Stimulated activated CD4-positive, alpha-beta T cell treated with anti-CD3 and anti-CD28 coated beads, Interleukin-15, amount 100 ng/mL, for 1 hour (primary cell): ENCODE results near the gene S100A6.
"Not testable (repeated sequence)": the region's sequence is repeated elsewhere in the genome, so short reads cannot be mapped to it uniquely, and the experiment has no call there.

Experiments
- DNase-seq, 2 donors: peaks; one replicate each; pipeline ENCODE4 v3.0.0-alpha.2; 2020; ENCODE audit warnings: low read depth in 1 of 2, low spot score in 1 of 2

The S100A6 gene

DNA sequence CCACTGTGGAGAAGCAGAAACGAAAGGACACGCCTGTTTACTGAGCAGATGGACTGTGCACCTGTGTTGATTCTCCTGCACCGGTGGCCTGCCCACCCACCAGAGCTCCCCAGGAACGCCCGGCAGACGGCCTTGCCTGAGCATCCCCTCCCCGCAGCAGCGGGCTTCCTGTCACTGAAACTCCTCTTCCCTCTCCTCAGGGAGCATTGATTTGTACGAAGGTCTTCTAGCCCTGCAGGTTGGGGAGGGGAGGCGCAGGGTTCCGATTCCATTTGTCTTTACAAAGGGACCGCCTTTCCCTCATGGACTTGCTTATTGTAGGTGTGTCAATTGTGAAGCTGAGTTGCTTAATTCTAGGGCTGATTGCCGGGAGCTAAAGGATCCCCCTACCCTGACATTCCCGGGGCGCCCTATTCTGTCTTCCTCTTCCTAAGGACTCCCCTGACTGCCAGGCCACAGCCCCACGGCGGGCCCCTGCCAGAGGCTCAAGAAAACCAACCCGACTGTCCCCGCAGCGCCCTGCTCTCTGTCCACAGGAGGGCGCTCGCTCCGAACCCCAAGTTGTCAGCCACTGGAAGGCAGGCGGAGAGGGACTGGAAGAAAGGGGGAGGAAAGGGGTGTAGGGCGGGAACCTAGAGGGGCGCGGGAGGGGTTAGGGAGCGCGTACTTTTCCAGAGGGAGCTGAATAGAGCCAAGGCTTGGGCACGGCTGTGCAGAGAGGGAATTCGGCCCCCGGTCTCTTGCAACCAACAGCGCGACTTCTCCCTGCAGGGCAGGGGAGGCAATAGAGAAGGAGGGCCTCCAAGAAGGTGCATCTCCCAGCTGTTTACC, 2.8 kb downstream of the S100A6 start:
- peak; percentile 62 to 68 for DNase-seq

DNA sequence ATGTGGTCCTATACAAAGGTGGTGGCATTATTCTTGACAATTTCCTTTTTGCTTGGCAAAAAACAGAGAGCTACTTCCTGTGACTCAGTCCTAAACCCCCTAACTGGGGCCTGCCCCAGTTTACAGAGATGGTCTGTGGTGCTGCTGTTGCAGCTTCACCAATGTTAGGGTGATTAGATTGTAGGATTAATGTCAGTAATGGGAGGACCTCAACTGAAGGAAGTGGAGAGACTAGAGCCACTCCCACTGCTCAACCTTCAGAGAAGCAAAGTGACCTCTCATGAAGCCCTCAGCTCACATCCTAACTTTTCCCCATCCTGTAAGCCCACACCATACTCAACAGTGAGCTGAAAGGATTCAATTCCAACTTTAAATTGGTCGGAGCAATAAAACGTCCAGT, 3.6 kb downstream of the S100A6 start:
- DNase-seq, result no peak

DNA sequence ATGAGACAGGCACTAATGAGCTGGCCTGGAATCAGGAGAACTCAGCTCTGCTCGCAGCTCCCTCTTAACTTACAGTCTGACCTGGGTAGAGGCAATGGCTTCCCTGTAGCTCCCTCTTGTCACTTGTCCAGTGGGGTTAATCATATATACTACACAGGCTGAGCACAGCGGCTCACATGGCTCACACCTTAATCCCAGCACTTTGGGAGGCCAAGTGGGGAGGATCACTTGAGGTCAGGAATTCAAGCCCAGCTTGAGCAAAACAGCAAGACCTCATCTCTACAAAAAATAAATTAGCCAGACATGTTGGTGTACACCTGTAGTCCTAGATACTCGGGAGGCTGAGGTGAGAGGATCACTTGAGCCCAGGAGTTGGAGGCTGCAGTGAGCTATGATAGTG, 4.2 kb downstream of the S100A6 start:
- DNase-seq, result no peak

DNA sequence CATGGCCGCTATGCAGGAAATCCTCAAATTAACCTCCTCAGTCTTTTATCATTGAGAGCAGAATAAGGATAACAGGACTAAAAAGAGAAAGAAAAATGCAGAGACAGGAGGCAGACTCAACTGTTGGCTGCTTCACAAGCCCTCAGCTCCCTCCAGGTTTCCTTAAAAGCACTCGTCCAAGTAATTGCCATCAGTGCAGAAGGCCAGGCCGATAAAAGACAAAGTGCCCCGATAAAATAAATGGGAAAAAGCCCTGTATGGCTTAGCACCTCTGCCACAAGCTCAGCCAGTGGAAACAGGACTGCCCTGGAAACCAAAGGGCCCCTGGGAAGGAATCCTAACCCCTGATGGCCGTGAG, 8.1 kb downstream of the S100A6 start:
- no peak for DNase-seq

DNA sequence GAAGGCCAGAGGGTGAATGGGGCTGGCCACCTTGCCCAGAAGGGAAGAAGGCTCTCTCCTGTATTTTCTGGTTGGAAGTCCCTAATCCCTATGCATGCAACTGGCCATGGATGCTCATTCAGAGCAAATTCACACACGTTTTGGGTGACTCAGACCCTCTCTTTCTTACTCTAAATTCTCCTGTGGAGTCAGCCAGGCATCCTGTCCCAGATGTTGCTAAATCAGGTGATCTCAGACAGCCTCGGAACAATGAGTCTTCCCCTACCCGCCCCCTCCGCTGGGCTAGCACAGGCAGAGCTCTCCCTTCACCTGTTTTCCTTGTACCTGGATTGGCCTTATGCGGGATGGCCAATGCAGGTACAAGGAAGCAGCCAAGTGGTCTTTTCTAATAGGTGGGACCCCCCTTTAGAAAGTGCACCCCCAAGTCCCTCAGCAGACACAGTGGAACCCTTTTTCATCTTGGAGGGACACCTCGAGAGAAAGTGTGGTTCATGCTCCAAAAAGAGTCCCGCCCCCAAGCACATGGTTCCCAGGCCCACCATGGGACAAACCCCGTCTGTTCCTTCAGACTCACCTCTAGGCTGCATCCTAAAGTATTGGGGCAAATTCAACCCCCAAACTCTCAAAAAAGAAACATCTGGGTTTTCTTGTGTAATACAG, 8.6 kb downstream of the S100A6 start:
- DNase-seq, result no peak

DNA sequence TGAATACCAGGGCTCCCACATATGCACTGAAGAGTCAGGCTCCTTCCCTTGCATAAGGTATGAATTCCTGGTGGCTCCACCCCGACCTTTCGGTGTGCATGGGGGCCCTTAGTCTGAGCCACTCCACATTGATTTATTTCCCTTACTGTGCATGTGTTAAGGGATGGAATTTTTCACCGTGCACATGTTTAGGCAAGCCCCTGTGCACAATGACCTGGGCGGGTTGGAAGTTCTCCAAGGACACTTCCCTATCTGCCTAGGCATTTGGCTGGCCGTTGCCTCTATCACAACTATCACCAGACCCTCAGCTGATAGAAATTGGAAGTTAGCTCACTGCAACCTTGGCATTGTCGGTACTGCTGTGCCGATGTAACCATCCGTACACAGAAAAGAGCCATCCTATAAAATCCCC, 9.7 kb downstream of the S100A6 start:
- no peak for DNase-seq

DNA sequence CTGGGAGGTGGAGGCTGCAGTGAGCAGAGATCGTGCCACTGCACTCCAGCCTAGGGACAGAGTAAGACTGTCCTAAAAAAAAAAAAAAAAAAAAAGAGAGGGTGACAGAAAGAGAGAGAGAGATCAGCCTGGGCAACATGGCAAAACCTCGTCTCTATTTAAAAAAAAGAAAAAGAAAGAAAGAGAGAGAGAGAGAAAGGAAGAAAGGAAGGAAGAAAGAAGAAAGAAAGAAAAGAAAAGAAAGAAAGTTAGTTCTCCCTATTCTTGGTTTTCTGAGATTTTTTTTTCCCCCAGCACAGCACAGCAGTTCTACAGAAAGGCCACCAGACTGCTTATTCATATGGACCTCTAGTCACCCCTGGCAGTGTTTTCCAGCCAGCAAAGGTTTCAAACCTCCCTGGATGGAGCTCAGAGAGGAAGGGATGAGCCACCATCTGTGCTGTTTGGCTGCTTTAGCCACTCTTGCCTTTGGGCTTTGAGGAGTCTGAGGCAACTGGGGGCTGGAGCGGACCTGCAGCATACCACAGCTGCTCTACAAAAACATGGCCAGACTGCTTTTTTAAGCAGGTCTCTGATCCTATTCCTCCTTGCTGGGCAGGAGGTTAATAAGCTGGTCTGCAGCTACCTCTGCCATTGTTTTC, 10.6 kb downstream of the S100A6 start:
- no peak for DNase-seq

DNA sequence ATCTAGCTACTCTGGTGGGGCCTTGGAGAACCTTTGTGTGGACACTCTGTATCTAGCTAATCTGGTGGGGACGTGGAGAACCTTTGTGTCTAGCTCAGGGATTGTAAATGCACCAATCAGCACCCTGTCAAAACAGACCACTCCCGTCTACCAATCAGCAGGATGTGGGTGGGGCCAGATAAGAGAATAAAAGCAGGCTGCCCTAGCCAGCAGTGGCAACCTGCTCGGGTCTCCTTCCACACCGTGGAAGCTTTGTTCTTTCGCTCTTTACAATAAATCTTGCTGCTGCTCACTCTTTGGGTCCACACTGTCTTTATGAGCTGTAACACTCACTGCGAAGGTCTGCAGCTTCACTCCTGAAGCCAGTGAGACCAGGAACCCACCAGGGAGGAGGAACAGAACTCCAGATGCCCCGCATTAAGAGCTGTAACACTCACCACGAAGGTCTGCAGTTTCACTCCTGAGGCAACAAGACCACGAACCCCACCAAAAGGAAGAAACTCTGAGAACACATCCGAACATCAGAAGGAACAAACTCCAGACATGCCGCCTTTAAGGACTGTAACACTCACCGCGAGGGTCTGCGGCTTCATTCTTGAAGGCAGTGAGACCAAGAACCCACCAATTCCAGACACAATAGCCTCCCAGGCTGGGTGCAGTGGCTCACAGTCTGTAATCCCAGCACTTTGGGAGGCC, 13.3 kb downstream of the S100A6 start:
- not testable (repeated sequence) for DNase-seq

DNA sequence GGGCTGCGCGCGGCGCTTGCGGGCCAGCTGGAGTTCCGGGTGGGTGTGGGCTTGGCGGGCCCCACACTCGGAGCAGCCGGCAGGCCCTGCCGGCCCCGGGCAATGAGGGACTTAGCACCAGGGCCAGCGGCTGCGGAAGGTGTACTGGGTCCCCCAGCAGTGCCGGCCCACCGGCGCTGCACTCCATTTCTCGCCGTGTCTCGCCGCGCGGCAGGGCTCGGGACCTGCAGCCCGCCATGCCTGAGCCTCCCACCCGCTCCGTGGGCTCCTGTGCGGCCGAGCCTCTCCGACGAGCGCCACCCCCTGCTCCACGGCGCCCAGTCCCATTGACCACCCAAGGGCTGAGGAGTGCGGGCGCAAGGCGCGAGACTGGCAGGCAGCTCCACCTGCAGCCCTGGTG, 14.0 kb downstream of the S100A6 start:
- DNase-seq, result not testable (repeated sequence)

DNA sequence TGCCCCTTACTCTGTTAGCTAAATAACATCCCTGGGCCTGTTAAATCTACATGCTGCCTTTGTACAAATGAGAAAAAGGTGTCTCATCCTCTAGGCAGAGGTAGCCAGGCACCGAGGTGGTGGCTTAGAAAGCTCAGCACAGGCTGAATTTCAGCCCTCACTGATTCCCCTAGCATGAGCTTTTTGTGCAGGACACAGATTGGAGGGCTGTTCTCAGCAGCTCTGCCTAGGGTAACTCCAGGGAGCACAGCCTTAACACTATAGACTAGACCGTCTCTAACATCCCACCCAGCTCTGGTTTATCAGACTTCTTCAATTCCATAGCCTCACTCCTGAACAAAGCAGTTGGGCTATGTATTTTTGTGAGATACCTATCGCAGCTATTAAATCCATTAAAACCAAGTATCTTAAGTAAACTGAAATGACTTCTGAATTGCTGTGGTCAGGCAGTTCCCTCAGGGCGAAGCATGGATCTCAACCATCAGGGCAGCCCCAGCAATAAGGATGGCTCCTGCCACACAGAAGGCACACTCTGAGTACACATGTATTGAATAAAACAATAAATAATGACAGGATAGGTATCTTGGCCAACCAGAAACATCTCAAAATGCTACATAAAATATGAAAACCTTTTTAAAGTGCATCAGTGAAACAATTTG, 14.8 kb downstream of the S100A6 start:
- no peak for DNase-seq

DNA sequence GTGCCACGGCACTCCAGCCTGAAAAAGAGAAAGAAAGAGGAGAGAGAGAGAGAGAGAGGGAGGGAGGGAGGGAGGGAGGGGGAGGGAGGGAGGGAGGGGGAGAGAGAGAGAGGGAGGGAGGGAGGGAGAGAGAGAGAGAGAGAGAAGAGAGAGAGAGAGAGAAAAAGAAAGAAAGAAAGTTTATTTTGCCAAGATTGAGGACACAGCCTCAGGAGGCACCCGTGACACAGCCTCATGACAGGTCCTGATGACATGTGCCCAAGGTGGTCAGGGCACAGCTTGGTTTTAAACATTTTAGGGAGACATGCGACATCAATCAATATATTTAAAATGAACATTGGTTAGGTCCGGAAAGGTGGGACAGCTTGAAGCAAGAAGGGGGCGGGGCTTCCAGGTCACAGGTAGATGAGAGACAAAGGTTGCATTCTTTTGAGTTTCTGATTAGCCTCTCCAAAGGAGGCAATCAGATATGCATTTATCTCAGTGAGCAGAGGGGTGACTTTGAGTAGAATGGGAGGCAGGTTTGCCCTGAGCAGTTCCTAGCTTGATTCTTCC, 15.6 kb downstream of the S100A6 start:
- not testable (repeated sequence) for DNase-seq

DNA sequence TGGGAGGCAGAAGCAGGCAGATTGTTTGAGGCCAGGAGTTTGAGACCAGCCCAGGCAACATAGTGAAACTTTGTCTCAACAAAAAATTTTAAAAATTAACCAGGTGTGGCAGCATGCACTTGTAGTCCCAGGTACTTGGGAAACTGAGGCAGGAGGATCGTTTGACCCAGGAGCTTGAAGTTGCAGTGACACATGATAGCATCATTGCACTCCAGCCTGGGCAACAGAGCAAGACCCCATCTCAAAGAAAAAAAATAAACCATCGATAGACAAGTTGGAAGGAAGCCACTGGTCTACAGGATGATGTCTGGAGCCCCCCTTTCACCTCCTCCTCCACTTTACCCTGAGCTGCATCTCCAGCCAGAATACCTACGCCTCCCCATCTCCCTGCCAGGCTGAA, 16.5 kb downstream of the S100A6 start:
- no peak for DNase-seq

DNA sequence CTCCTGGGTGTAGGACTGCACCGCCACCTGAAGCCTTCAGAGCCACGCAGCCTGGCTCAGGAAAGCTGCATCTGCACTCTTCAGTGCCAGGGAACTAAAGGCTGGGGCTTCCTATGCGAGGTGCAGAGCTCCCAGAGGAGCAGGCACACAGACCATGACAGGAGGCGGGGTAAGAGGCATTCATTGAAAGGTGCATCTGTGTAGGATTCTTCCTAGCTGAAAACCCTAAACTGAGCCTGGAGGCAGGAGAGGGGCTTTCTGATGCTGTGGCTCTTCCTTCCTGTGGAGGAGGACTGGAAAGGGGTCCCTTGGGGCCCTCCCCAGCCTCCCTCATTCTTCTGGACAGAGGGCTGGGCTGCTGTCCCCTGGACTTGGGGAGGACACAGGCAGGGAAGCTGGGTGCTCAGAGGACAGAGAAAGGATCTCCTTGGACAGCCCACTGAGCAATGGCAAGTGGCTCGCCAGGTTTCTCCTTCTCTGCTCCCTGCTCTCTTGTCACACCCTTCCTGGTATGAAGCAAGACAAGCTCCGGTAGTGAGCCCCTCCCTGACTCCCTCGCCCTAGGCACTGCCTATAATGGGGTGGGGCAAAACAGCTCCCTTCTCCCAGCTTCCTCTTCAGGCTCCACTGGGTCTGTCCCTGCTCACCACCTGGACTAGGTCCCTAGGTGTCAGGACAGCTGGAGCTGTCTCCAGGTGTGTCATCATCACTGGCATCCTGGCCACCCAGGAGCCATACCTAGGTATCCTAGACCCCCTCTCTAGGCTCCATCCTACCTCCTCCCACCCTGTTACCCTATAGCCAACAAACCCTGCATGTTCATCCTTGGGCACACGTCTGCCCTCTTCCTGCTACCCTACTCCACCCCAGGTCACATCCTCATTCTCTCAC, 20.0 kb downstream of the S100A6 start:
- no peak for DNase-seq

DNA sequence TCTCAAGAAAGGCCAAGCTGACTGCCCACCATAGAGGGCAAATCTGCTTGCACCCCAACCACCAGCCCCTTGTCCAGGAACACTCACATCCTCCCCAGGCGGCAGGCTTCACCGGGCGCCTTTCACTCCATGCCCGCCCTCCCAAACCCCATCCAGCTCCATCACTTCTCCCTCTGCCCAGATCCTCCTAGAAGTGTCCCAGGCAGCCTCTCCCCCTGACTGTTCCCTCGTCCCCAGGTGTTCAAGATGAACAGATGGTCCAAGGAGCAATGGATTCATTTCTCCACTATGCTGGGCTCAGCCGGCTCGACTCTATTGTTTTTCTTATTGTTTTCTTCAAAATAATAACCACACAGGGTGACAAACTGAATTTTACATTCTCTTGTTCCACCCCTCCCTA, 22.1 kb downstream of the S100A6 start:
- DNase-seq, result no peak

DNA sequence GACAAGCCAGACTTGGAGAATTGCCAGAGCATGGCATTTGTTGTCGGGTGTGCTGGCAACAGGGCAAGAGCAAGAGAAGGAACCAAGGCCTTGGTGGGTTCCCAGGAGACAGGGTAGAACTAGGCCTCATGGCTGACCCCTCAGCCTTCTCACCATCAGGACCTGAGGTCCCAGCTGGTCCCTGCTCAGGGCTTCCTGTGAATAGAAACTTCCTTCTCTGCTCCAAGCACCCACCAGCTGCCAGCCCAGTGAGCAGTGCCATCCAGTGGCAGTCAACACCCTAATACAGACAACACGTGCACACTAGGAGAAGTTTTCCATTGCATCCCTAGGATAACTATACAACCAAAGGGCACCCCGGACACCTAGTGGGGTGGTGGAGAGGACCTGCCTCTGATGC, 22.8 kb downstream of the S100A6 start:
- no peak for DNase-seq

DNA sequence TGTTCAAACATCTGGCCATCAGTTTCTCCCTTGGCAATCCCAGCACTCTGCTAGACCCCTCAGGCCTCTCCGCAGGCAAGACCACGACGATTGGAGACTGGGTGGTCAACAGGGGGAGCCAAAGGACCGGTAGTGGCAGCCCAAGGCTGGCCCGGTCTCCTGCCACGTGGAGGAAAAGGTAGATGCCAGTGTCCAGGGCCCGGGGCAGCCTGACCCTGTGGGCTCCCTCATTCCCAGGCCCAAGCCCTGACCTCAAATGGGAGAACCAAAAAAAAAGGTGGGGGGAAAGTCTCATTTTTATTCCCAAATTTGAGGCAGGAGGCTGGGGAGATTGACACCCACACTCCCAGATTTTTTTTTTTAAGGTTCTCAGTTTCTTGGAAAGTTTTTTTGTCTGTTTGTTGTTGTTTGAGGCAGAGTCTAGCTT, 24.8 kb downstream of the S100A6 start:
- DNase-seq, result peak; percentile 59 to 63

DNA sequence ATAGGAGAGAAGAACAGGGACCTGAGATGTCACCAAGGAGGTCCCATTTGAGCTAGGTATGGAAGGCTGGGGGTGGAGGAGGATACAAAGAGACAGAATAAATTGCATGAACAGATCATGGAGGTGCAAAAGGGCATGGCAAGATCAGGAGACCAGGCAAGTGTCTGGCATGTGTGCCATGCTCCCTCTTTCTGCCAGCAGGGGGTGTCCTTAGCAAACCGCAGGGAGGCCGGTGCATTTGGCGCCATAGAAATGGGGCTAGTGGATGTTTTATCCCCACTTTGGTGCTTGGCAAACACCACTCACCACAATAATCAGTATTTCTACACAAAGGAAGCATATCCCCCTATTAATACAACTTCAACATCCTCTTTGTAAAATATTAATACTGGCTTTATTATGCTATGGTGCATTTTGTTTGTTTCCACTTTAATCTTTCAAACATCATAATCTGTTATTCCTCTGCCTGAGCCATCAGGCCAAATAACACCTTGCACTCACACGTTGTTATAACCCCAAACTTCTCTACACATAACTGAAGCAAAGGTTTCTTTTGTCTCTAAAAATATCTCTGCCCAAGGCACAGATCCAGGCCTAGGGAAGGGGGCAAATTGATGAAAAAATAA, 25.9 kb downstream of the S100A6 start:
- DNase-seq, result peak; percentile 32 to 40

DNA sequence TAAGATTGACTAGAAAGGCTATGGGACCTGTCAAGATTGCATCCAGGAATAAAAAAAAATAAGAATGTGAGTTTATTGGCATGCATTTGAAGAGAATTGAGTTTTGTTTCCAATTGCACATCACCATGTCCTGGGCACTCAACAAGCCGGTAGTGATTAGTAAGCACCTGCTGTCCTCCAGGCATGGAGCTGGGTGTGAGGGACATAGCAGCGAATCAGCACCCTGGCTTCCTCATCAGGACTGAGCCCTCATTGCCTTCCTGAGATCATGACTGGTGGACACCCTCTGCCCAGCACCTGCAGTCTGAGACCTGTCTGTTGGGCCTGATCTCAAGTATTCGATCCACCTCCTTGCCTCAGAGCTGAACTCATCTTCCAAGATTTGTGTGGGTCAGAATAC, 26.8 kb downstream of the S100A6 start:
- no peak for DNase-seq

DNA sequence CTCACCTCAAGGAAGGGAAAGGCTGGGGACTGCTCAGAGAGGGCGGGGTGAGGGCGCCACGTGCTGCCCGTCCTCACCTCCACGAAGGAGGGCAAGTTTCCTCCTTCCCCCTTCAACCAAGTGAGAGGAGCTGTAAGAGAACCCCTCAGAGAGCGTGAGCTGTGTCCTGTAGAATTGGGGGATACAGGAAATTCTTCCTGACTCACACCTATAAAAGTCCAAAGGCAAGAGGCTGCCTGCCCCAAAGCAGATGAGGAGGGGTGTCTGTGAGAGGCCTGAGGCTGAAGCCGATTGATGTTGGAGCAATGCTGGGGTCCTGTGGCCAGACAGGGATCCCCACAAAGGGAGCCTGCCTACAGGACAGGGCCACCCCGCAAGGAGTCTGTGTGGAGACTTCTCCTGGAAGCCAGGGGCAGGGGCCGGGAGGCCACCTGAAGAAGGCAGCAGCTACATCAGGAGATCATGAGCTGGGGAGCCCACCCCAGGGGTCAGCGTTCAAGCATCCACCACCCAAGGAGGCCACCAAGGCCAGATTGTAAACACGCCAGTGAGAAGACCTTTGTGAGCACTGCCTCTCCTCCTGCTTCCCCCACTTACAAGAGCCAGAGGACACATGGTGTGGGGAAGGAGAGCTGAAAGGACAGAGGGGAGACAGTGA, 27.7 kb downstream of the S100A6 start:
- DNase-seq, result no peak
